DMS53 treated with DMSO at 0.1 percent for 48 hours (cell line): ENCODE results near the gene RNASEH1.

Source experiments
- DNase-seq: peaks from one replicate; lab custom pipeline; 2025; ENCODE audit not compliant: unreplicated experiment; lab: John Stamatoyannopoulos, UW

Gene RNASEH1

DNA sequence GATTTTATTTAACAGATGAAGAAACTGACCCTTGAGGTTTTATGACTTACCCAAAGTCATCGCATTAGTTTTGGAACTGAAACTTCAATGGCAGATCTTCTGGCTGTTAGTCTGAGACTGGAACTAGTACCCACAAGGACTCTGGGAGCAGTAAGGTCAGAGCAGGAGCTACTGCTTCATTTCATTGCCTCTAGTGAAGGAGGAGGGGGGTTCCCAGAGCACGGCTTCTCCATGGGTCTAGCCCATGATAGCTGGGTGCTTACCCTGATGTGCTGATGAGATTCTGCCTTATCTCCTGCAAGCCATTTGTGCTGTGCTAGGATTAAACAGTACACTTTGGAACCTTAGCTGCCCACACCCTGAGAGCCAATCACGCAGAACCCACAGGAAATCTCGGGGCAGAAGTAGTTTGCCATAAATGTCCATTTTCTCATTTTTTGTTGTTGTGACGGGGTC lies 5.4 kb upstream of the RNASEH1 start:
- no peak for DNase-seq

DNA sequence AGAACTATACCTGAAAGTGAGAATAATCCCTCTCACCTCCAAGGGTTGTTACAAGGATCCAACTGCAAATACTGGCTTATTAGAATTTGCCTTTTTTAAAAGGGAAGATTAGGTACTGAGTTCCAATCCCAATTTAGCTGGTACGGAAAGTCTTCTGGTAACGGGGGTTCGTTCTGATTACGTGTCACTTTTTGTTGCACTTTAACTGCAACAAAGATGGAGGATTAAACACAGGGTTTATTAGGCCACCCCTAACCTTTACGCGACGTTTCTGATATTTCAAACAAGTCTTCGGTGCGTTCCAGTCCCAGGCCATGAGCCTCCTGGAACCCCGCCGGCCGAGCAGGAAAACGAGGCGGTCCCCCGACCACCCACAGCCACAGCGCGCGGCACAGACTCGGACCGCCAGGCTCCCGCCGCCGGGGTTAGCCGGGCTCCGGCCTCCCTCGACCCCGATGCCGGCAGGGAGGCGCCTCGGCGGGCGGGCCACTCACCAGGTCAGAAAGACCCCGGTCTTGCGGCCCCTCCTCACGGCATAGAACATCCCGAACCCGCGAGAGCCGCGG lies 411 bp downstream of the RNASEH1 start:
- no peak for DNase-seq

DNA sequence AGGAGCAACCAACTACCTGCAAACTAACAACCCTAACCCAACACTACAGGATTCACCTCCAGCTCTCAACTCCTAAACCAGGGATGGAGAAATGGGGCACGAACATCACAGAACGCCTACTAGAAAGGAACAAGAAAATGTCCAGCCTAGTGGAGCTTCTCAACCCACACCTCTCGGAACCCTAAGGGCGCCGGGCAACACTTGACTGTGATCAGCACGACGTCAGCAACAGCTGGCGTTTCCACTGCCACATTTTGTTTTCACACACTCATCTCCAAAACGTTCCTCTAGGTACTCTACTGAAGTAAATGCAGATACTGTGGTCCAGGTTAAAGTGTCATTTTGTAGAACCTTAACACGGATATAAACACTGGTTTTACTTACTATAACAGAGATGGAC lies 4.2 kb downstream of the RNASEH1 start:
- DNase-seq = no peak

DNA sequence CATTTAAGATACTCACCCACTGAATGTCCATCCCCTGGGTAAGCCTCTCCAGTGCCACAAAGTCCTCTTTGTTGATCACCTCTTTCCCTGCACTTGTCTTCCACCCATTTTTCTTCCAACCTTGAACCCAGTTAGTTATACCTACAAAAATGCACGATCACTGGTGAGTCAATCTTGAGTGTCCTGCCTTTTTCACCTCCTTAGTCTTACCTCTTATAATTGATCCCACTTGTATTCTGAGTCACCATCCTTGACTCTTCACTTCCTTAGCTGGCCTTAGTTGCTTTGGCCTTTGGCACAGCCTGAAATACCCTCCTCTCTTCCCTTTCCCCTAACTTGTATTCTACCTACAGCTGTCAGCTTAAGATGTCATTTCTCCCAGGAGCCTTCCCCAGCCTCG lies 10.2 kb downstream of the RNASEH1 start:
- DNase-seq = no peak

DNA sequence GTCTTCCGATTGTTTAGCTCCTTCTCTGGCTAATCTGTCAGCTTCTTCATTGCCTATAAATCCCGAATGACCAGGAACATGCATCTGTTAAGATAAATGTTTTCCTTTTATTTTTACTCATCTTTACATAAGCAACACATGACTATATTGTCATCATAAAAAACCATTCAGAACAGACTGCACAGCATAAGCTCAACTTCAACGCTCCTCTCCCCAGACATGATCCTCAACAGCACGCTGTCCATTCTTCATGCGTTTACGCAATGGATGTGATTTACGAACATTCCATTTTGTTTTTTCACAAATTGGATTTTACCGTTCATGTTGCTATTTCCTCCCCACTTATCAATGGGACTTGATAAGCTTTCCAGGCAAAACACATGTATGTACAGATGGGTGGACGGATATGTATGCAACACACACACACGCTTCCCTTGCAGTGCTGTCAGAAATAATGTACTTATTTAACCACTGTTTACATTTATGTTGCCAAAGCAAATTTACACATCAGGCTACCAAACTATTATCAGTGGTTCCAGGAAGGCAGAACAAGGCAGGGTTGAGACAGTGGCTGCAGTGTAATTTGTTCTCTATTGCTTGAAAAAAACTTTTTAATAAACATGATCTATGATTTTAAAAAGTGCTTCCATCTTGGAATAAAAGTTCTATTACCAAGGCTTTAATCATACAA lies 12.2 kb downstream of the RNASEH1 start:
- no peak for DNase-seq

DNA sequence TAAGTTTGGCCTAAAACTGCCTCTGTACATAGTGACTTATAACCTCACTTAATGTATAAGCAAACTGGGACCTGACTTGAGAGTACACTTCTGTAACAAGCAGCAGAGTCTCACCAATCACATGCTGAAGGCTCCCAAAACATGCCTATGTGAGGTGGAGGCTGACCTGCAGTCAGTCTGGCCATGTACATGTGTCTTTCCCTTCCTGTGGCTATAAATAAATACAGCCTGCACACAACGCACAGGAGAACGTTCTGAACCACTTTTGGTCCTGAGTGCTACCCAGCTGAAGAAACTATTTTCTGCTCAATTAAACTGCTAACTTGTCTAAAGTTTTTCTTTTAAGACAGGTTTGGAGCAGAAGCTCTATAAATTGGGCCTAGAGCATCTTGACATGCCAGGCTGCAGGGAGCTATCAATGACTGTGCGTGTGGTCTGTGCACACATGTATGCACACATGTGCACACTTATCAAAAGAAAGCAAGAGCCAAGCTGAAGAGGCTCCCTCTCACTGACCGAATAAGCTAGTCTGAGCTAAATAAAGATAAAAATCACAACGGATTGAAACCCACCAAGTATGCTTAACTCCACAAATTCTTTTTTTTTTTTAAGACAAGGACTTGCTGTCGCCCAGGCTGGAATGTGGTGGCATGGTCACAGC lies 15.0 kb downstream of the RNASEH1 start:
- DNase-seq = no peak

DNA sequence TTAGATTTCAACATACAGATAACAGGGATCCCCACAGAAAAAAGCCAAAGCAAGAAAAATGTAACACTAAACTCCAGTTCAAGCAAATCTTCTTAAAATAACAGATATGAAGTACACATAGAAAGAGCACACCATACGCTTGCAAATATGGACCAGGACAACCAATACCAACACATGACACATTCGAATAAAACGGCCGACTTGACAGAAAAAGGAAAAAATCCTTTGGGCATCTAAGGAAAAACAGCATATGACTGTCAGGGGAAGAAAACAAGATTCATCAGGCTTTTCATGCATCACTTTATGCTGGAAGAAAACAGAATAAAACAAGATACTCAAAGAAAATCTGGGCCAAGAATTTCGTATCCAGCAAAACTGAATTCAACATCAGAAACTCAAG lies 16.0 kb downstream of the RNASEH1 start:
- no peak for DNase-seq

DNA sequence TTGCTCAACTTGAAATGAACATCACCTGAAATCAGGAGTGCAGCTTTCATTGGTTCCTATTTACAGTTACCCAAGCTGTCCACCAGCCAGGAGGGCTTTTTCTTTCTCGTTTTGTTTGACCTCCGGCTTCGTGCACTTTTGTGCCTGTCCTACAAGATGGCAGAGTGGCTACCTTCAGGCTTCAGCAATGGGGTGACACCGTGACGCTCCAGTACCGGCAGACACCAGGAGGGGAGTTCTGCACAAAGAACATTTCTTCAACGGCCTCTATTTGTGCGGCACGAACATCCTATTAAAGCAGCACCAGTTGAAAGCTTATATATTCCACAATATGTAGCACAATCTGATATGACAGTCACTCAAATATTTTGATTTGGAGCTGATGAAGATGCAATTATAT lies 18.3 kb downstream of the RNASEH1 start:
- DNase-seq = no peak

DNA sequence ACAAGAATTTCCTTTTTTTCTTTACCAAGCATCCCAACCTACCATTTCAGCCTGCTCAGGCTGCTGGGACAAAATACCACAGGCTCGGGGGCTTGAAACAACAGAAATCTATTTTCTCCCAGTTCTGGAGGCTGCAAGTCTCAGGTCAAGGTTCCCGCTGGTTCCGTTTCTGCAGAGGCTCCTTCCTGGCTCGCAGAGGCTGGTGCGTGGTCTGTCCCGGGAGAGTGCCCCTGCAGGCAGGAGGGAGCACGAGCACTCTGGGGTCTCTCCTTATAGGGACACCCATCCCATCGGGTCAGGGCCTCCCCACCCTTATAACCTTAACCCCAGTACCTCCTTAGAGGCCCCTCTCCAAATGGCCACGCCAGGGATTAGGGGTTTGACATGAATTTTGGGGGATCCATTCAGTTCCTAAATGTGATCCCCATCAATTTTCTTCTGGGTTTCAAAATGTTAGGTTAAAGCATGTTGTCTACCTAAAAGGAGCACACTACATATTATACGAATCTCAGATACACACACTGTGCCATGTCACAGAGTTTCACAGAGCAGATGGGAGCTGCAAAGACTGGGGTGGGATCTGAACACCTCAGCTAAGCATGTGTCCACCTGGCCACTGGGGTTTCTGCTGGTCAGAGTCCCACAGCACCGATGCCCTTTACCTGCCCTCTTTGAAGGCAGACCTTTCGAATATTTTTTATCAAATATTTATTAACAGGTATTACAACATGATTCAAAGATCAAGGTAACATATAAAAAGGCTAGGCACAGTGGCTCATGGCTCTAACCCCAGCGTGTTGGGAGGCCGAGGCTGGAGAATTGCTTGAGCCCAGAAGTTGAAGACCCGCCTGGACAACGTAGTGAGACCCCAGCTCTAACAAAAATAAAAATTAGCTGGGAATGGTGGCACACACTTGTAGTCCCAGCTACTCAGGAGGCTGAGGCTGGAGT lies 21.2 kb downstream of the RNASEH1 start:
- no peak for DNase-seq

DNA sequence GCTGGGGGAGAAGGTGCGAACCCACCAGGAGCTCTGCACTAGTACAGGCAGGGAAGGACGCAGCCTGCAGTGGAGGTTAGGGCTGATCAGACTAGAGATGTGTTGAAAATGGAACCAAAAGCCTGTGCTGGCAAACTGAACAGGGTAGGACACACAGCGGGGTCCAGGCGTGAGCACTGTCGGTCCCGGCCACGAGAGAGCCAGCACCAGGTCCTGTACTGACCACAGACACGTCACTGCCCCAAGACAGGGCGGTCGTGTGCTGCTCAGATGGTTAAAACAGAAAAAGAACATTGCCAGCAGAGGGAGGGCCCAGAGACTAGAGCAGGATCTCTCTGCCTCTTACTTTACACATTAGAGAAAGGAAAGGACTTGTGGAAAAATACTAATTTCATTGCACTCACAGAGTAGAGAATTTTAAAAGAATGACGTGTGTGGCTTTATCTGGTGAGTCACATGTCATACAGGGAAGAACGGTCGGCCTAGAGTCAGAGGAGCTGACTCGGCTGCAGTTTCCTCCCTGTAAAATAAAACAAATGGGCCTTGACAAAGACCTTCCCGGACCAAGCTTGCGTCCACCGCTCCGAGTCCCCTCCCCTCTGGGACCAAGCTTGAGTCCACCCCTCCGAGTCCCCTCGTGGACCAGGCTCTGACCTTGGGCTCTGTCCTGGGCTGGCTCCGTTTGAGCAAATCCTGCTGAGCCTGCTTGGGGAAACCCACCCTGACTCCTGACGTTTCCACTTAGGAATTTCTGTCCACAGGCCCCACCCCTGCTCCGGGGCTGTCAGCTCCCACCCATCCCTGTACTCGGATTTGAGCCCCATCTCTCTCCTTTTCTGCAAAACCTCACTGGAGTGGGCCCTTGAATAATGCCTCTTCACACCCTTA lies 22.1 kb downstream of the RNASEH1 start:
- DNase-seq = no peak

DNA sequence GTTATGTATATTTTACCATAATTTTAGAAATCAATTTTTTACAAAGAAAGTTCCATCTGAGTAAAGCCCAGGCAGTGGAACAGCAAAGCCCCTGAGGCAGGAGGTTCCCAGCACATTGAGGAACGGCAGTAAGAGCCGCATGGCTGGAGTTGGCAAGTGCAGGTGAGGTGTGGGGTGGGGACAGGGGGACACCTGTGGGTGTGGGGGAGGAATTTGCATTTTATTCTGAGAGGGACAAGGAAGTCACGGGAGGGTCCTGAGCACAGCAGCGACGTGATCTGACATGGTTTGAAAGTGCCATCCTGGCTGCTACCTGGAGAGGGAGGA lies 22.7 kb downstream of the RNASEH1 start:
- no peak for DNase-seq

DNA sequence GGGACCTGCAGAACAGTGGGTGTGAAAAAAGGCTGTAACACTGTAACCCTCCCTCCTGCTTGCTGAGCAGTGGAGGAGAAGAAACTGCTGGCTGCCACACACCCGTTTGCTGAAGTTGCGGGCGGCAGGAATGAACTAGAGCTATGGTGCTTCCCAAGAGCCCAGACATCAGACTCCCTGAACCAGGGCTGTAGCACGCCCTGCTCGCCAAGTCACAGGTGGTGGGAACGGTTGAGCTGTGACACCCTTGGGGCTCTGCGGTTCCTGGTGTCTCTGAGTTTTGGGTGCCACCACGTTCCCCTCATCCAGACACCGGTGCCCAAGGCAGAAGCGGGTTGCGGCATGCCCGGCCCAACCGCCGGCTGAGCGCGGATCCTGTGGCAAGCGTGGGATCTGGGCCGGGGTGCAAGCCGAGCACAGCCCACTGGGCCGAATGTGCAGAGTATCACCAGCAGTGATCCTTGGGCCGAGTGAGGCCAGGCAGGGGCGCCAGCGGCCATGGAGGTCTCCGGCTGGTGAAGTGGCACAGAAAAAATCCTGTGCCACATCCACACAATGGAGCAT lies 23.8 kb downstream of the RNASEH1 start:
- no peak for DNase-seq

DNA sequence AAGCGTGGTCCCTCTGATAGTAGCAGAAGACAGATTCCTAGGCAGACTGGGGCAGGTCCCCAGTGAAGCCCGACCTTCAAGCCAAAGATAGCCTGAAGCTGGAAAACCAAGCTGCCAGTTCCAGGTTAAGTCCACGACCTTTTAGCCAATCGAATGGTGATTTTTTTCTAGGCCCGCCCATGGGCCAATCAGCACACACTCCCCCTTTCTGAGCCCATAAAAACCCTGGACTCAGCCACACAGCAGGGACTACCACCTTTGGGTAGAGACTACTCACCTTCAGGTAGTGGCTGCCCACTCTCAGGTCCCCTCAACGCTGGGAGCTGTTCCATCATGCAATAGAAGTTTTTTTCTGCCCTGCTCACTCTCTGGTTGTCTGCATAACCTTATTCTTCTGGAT lies 24.3 kb downstream of the RNASEH1 start:
- no peak for DNase-seq

DNA sequence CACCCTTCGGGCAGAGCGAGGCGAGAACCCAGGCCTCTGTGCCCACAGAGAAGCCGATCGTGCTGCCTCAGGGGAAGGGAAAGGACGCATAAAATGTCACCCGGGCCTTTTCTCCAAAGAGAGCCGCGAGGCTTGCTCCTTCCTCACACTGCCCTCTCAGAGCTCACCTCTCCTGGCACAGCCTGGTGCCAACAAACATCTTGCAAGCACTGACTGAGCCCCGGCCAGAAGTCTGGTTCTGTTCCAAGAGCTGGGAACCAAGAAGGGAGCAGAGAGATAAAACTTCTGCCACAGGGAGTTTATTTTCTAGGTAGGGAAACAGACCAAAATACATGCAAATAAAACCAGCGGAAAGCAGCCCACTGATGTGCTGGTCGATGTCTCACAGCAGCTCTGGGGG lies 25.2 kb downstream of the RNASEH1 start:
- no peak for DNase-seq

DNA sequence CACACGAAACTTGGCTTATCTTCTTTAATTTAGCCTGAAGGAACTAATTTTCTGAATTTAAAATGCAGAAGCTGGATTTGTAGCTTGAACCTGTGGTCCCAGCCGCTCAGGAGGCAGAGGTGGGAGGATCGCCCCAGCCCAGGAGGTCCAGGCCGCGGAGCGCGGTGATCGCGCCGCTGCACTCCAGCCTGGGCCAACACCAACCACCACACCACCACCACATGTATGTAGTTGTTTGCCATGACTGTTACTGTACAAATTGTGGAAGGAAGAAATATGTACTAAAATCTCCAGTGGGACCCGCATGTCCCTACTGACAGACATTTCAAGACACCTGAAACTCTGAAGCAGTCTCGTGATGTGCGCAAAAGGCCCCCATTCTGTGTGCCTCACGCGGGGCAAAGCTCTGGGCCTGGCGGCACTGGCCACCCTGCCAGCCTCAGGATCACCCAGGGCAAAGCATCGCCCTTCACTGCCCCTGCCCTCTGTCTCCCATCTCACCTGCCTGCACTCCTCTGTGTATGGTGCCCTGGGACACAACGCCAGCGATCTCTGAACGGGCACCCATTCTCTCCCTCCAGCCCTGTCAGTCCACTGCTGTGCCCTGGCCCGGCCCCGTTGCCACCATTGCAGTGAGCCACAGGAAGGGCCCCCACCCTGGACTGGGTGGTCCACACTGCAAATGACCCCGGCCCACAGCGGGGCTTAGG lies 28.7 kb downstream of the RNASEH1 start:
- DNase-seq = no peak

DNA sequence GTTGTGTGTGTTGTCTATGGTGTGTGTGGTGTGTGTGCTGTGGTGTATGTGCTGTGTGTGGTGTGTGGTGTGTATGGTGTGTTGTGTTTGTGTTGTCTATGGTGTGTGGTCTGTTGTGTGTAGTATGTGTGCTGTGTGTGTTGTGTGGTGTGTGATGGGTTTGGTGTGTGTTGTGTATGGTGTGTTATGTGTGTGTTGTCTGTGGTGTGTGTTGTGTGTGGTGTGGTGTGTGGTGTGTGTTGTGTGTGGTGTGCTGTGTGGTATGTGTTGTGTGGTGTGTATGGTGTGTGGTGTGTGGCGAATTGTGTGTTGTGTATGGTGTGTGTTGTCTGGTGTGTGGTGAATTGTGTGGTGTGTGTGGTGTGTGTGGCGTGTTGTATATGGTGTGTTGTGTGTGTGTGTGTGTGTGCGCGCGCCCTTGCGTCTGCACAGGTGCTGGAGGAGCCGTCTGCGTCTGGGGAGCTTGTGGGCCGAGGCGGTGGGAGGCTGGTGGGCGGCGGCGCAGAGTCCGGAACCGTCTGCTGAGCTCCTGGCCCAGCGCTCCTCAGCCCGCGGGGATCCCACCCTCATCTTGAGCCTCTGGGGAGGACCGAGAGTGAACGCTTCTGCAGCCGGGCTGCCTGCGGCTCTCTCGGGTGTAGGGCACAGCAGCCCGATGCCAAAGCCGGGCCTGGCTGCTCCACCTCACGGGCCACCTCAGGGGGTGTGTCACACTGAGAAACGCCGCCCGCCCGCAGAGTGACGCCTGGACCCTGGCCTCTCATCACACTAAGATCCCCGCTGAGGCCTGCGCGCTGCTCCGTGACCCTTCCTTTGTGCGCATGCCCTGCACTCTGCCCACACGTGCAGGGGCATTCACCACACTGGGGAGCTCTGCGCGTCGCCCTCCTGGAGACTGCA lies 30.0 kb downstream of the RNASEH1 start:
- no peak for DNase-seq

DNA sequence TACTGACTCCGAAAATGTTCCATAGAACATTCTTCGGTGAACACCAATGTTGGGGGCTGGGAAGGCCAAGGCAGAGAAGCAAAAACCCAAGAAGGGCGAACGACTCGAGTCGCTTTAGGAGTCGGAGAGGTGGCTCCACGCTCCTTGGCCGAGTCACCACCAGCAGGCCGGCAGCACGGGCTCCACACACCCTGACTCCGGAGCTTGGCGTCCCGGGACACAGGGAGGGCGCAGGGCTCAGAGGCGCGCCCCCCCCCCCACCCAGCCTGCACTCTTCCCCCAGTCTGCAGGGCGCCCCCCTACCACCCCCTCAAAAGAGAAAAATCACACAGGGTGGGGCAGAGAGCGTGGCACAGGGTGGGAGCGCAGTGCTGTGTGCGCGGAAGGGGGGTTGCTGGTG lies 31.3 kb downstream of the RNASEH1 start:
- DNase-seq = no peak

DNA sequence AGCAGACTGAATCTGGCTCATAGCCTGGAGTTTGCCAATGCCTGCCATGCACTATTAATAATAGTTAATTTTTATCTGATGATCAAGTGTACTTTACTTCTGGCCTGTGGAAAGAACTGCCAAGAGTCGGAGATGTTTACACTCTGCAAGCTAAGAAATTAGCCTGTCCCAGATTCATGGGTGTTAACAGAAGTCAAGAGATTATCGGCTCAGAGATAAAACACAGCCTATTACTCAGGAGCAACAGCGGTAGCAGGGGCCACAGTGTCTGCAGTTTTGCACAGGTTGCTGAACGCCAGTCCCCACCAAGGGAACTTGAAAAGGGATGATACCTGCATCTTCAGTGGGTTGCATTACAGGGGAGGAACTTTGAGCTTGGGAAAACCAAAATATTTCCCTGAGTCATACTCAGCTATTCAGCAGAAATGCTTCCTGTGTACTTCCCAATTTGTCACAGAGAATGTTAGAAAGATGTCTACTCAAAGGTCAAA lies 34.5 kb downstream of the RNASEH1 start:
- no peak for DNase-seq
